Stimulated activated CD4-positive, alpha-beta T cell treated with anti-CD3 and anti-CD28 coated beads, Interleukin-1b, Interleukin-23, amount 100 ng/mL, for 1 hour (primary cell): Measurements from ENCODE around the gene CCDC201.

Source experiments
- DNase-seq, 2 donors: peaks; one replicate each; pipeline ENCODE4 v3.0.0-alpha.2; 2020; ENCODE audit warnings: low read depth in 2 of 2

The CCDC201 gene

GRCh38 chr7:45893374-45893995, 20.6 kb upstream of the CCDC201 start:
- no peak for DNase-seq

GRCh38 chr7:45892407-45893035, 19.6 kb upstream of the CCDC201 start:
- DNase-seq = no peak

GRCh38 chr7:45891462-45892402, 18.9 kb upstream of the CCDC201 start:
- DNase-seq = no peak

GRCh38 chr7:45890902-45891461, 18.1 kb upstream of the CCDC201 start:
- DNase-seq = no peak

DNA sequence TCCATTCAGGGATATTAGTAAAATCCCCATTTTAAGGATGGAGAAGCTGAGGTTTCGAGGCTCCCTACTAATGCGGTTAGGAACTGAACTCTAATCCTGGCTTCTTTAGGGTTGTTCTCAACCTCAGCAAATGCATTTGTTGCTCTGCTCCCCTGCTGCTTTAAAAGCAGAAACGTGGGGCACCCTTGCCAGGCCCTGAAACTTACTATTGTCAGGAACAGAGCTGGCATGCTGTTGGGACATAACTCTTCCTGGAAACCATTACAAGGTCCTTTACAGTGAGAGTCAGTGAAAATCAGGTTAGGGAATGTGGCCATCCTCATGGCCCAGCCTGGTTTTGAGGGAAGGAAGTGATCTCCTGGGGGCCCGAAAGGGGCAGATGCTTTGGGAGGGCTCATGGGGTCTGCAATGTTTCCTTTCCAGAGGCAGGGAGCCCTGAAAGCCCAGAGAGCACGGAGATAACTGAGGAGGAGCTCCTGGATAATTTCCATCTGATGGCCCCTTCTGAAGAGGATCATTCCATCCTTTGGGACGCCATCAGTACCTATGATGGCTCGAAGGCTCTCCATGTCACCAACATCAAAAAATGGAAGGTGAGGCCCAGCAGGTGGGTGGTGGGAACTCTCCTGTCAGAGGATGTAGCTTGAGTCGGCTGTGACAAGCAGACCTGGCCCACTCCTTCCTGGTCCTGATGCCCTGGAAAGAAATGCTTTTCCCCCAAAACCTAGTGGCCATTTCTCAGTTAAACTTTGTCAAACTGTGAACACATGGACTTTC, 17.4 kb upstream of the CCDC201 start:
- DNase-seq = no peak

- no peak for DNase-seq
Measured at GRCh38 chr7:45889367-45890067, 16.6 kb upstream of the CCDC201 start.

GRCh38 chr7:45888993-45889366, 16.1 kb upstream of the CCDC201 start:
- no peak for DNase-seq

DNA sequence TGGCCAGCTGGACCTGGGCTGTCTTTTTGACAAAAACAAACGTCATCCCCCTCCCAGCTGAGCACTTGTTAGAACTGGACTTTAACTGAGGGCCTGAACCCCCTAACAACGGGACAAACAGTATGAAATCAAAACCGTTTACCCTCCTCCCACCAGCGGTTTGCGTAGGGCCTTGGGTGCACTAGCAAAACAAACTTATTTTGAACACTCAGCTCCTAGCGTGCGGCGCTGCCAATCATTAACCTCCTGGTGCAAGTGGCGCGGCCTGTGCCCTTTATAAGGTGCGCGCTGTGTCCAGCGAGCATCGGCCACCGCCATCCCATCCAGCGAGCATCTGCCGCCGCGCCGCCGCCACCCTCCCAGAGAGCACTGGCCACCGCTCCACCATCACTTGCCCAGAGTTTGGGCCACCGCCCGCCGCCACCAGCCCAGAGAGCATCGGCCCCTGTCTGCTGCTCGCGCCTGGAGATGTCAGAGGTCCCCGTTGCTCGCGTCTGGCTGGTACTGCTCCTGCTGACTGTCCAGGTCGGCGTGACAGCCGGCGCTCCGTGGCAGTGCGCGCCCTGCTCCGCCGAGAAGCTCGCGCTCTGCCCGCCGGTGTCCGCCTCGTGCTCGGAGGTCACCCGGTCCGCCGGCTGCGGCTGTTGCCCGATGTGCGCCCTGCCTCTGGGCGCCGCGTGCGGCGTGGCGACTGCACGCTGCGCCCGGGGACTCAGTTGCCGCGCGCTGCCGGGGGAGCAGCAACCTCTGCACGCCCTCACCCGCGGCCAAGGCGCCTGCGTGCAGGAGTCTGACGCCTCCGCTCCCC, 15.5 kb upstream of the CCDC201 start, which contains the start of gene IGFBP1:
Gene IGFBP1 (plus strand): TSS at position 304 of the 808 bp plus-strand sequence. CDS start 165 bp downstream, at position 469.
- no peak for DNase-seq

- DNase-seq = no peak
Measured at GRCh38 chr7:45886931-45887667, 14.2 kb upstream of the CCDC201 start.

GRCh38 chr7:45885264-45885882, 12.5 kb upstream of the CCDC201 start:
- no peak for DNase-seq

DNA sequence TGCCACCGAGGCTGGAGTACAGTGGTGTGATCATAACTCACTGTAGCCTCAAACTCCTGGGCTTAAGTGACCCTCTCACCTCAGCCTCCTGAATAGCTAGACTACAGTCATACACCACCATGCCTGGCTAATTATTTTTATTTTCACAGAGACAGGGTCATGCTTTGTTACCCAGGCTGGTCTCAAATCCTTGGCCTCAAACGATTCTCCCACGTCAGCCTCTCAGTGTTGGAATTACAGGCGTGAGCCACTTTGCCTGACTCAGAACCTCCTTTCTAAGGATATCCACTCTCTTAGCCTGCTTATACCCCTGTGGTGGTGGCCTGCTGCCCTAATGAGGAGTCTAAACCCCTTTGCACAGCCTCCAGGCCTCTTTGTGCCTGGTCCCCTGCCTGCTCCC, 11.3 kb upstream of the CCDC201 start:
- no peak for DNase-seq

DNA sequence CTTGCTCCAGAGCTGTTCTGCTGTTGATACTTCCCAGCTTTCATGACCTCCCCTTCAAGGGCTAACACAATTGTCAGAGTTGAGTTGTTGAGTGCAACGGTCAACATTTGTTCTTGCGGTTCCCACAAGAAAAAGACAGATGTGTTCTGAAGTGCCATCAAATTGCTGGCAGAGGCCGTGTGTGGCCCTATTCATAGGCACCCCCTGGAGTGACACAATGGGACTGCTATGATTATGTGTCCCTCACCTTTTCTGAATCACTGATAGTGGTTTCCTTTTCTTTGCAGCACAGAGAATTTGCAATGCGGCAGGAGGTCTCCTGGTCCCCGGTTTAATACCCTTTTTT, 9.6 kb upstream of the CCDC201 start:
- DNase-seq = no peak

DNA sequence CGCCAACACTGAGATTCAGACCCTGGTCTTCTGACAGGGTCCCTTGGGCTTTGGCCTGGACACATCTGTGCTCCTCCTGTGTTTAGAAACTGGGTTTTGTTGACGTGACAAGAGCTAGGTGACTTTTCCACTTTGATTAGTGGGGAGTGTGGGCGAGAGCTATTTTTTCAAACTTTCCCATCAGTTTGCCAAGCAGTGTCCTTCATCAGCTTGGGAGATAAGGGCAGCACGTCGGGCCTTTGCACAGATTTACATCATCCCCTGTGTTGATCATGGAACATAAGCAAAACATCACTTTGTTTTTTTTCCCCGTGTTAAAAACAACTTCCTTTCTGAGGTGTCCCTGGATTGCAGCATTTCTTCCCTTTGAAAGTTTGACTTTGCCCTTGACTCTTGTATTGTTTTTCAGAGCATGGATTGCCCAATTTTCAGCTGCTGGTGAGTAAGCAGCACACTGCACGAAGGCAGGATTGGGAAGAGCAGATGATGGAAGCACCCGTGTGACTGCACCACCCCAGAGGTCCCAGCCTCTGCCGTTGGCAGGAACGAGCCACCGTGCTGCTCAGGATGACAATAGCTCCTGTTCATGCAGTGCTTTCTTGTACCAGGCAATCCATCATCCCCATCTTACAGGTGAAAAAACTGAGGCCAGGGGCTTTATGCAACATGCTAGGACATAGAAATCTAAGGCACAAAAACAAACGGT, 9.0 kb upstream of the CCDC201 start:
- DNase-seq = no peak

- no peak for DNase-seq
Measured at GRCh38 chr7:45881280-45881758, 8.4 kb upstream of the CCDC201 start.

DNA sequence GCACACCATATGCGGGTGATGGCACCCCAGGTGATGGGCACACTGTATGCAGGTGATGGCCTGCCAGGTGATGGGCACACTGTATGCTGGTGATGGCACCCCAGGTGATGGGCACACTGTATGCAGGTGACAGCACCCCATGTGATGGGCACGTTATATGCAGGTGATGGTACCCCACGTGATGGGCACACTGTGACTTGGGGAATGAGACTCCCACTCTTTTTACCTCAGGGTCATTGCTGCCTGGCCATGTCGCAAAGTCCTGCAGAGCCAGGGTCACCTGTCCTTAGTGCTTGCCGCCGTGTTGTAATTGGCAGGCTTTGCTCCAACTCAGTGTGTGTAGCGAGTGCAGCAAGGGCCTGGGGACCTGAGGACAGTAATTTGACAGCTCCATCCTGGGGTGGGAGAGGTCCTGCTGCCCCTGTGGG, 7.6 kb upstream of the CCDC201 start:
- DNase-seq = no peak

DNA sequence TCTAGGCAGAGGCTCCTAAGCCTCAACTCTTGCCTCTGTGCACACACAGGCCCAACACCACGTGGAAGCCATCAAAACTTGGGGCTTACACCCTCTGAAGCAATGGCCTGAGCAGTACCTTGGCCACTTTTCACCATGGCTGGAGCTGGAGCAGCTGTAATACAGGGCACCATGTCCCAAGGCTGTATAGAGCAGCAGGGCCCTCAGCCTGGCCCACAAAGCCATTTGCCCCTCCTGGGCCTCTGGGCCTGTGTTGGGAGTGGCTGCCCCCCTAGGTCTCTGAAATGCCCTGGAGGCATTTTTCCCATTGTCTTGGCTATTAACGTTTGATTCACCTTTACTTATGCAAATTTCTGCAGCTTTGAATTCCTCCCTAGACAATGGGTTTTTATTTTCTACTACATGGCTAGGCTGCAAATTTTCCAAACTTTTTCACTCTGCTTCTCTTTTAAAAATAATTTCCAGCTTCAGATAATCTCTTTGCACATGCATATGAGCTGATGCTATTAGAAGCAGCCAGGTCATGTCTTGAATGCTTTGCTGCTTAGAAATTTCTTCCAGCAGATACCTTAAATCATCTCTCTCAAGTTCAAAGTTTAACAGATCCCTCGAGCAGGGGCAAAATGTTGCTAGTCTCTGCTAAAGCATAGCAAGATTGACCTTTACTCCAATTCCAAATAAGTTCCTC, 5.7 kb upstream of the CCDC201 start:
- DNase-seq = no peak

- no peak for DNase-seq
Measured at GRCh38 chr7:45876519-45876918, 3.6 kb upstream of the CCDC201 start.
